ENCODE results near the gene ARRDC4. TPM values are rescaled to one million over a fixed set of nuclear protein-coding genes. Genes with fewer than 3 reads are reported as not detected.
"Not testable (repeated sequence)": the region's sequence is repeated elsewhere in the genome, so short reads cannot be mapped to it uniquely, and the experiment has no call there.

Gene ARRDC4
- total RNA-seq, 1 experiment from 2014 or later: 9.2 TPM

GRCh38 chr15:97984157-97984556 lies 23.7 kb downstream of the ARRDC4 start:
- peaks cover 5% of the 10 kb centered on the region for H3K9me3 ChIP-seq
- DNase-seq: peak; percentile 54
- H3K36me3 ChIP-seq: no peaks in the 10 kb centered on the region
- H3K27me3 ChIP-seq: no peaks in the 10 kb centered on the region
- no peak overlapping the region for H3K4me3 ChIP-seq

GRCh38 chr15:97985979-97986378 lies 25.5 kb downstream of the ARRDC4 start:
- not testable (repeated sequence) for H3K4me3 ChIP-seq, DNase-seq, H3K36me3 ChIP-seq, H3K27me3 ChIP-seq, H3K9me3 ChIP-seq

GRCh38 chr15:97986781-97987180 lies 26.3 kb downstream of the ARRDC4 start:
- no peak overlapping the region for H3K4me3 ChIP-seq

GRCh38 chr15:97989299-97989698 lies 28.8 kb downstream of the ARRDC4 start:
- peaks cover 5% of the 10 kb centered on the region for H3K9me3 ChIP-seq

More at GRCh38 chr15:97986781-97987180, 26.3 kb downstream of the ARRDC4 start:
- no peaks in the 10 kb centered on the region for H3K27me3 ChIP-seq
- no peaks in the 10 kb centered on the region for H3K36me3 ChIP-seq
- H3K9me3 ChIP-seq: peaks cover 5% of the 10 kb centered on the region
- no peak for DNase-seq

GRCh38 chr15:97991972-97992541 lies 31.6 kb downstream of the ARRDC4 start:
- Histone ChIP-seq H3K4me3 (no peak overlapping the region), H3K27me3 (no peaks in the 10 kb centered on the region), H3K36me3 (no peaks in the 10 kb centered on the region), H3K9me3 (no peaks in the 10 kb centered on the region; the same call in 1 of the 2 replicates)
- no peak for DNase-seq

More at GRCh38 chr15:97989299-97989698, 28.8 kb downstream of the ARRDC4 start:
- DNase-seq: no peak
- Histone ChIP-seq H3K36me3 (no peaks in the 10 kb centered on the region), H3K4me3 (no peak overlapping the region), H3K27me3 (no peaks in the 10 kb centered on the region)

- no peak overlapping the region for H3K4me3 ChIP-seq
- no peaks in the 10 kb centered on the region for H3K27me3 ChIP-seq
- no peaks in the 10 kb centered on the region for H3K36me3 ChIP-seq
- H3K9me3 ChIP-seq: no peaks in the 10 kb centered on the region; the same call in 1 of the 2 replicates
- DNase-seq: no peak
These were observed 32.3 kb downstream of the ARRDC4 start for GRCh38 chr15:97992823-97993222.

GRCh38 chr15:97993310-97993738 lies 32.8 kb downstream of the ARRDC4 start:
- H3K4me3 ChIP-seq: no peak overlapping the region
- H3K36me3 ChIP-seq: no peaks in the 10 kb centered on the region
- no peaks in the 10 kb centered on the region for H3K27me3 ChIP-seq
- no peaks in the 10 kb centered on the region; the same call in 1 of the 2 replicates for H3K9me3 ChIP-seq
- peak; percentile 38 for DNase-seq

GRCh38 chr15:97994236-97994635 lies 33.7 kb downstream of the ARRDC4 start:
- no peaks in the 10 kb centered on the region for H3K9me3 ChIP-seq
- no peaks in the 10 kb centered on the region for H3K27me3 ChIP-seq
- H3K36me3 ChIP-seq: no peaks in the 10 kb centered on the region
- no peak overlapping the region for H3K4me3 ChIP-seq
- no peak for DNase-seq

GRCh38 chr15:97995192-97995591 lies 34.7 kb downstream of the ARRDC4 start:
- H3K4me3 ChIP-seq: no peak overlapping the region
- no peaks in the 10 kb centered on the region for H3K9me3 ChIP-seq
- no peaks in the 10 kb centered on the region for H3K36me3 ChIP-seq
- DNase-seq: no peak
- H3K27me3 ChIP-seq: no peaks in the 10 kb centered on the region

GRCh38 chr15:97995881-97996603 lies 35.5 kb downstream of the ARRDC4 start:
- no peak for DNase-seq
- no peaks in the 10 kb centered on the region for H3K36me3 ChIP-seq
- H3K9me3 ChIP-seq: no peaks in the 10 kb centered on the region
- H3K4me3 ChIP-seq: no peak overlapping the region
- no peaks in the 10 kb centered on the region for H3K27me3 ChIP-seq

GRCh38 chr15:97998307-97999071 lies 38.0 kb downstream of the ARRDC4 start:
- Histone ChIP-seq H3K36me3 (no peaks in the 10 kb centered on the region), H3K9me3 (no peaks in the 10 kb centered on the region), H3K27me3 (no peaks in the 10 kb centered on the region), H3K4me3 (no peak overlapping the region)
- DNase-seq: peak; percentile 33

- Histone ChIP-seq H3K36me3 (no peaks in the 10 kb centered on the region), H3K27me3 (no peaks in the 10 kb centered on the region), H3K9me3 (no peaks in the 10 kb centered on the region), H3K4me3 (no peak overlapping the region)
- peak; percentile 51 for DNase-seq
These were observed 40.0 kb downstream of the ARRDC4 start for GRCh38 chr15:98000249-98001203.

- DNase-seq: no peak
- Histone ChIP-seq H3K27me3 (no peaks in the 10 kb centered on the region), H3K4me3 (no peak overlapping the region), H3K9me3 (no peaks in the 10 kb centered on the region), H3K36me3 (no peaks in the 10 kb centered on the region)
These were observed 41.2 kb downstream of the ARRDC4 start for GRCh38 chr15:98001663-98002194.

GRCh38 chr15:98002419-98002818 lies 41.9 kb downstream of the ARRDC4 start:
- no peak for DNase-seq
- H3K36me3 ChIP-seq: no peaks in the 10 kb centered on the region
- no peak overlapping the region for H3K4me3 ChIP-seq
- H3K9me3 ChIP-seq: no peaks in the 10 kb centered on the region
- H3K27me3 ChIP-seq: no peaks in the 10 kb centered on the region

- H3K27me3 ChIP-seq: no peaks in the 10 kb centered on the region
- no peak overlapping the region for H3K4me3 ChIP-seq
- no peaks in the 10 kb centered on the region for H3K9me3 ChIP-seq
- DNase-seq: no peak
- H3K36me3 ChIP-seq: no peaks in the 10 kb centered on the region
These were observed 42.4 kb downstream of the ARRDC4 start for GRCh38 chr15:98002866-98003265.

GRCh38 chr15:98003518-98003917 lies 43.0 kb downstream of the ARRDC4 start:
- H3K27me3 ChIP-seq: no peaks in the 10 kb centered on the region
- no peaks in the 10 kb centered on the region for H3K36me3 ChIP-seq
- H3K9me3 ChIP-seq: no peaks in the 10 kb centered on the region
- no peak overlapping the region for H3K4me3 ChIP-seq
- no peak for DNase-seq
